GM19452 (cell line): ENCODE data around the gene DUSP16.
"Not testable (repeated sequence)": the region's sequence is repeated elsewhere in the genome, so short reads cannot be mapped to it uniquely, and the experiment has no call there.

Experiments
- ATAC-seq: cut with Tn5 transposase; IDR thresholded peaks from one replicate; pipeline ENCODE4 v1.9.1; 2021; ENCODE audit not compliant: unreplicated experiment

Gene DUSP16, protein sequence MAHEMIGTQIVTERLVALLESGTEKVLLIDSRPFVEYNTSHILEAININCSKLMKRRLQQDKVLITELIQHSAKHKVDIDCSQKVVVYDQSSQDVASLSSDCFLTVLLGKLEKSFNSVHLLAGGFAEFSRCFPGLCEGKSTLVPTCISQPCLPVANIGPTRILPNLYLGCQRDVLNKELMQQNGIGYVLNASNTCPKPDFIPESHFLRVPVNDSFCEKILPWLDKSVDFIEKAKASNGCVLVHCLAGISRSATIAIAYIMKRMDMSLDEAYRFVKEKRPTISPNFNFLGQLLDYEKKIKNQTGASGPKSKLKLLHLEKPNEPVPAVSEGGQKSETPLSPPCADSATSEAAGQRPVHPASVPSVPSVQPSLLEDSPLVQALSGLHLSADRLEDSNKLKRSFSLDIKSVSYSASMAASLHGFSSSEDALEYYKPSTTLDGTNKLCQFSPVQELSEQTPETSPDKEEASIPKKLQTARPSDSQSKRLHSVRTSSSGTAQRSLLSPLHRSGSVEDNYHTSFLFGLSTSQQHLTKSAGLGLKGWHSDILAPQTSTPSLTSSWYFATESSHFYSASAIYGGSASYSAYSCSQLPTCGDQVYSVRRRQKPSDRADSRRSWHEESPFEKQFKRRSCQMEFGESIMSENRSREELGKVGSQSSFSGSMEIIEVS

DNA sequence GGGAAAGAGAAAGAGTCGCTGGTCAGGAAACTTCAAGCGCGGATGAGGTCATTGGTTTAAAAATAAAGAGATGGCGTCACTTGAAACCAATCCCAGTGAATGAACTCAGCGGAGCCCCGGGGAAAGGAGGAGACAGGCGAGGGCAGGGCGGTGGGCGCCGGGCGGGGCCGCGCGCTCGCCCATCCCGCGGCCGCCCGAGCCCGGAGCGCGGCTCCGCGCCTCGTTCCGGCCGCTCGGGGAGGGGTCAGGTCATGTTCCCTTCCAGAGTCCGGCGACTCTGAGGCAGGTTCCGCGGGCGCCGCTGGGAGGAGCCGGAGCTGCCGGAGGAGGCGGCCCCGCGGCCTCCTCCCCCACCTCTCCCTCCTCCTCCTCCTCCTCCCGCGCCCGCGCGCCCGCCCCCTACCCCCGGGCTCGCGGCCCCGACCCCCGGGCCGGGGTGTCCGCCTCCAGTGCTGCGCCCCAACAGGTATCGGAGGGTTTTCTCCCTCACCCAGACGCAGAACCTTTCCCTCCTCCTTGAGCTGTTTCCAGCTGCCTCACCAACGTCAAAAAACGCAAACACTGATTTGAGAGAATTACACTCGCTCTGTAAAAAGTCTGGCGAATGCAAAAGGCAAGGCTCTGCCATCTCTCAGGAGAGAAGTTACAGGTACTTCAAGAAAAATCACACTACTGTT is at the start of gene DUSP16:
TSS of gene DUSP16 (minus strand) at position 279 of the 677 bp plus-strand sequence. CDS start 41,765 bp downstream, outside the sequence.
- peak; percentile 70 for ATAC-seq

DNA sequence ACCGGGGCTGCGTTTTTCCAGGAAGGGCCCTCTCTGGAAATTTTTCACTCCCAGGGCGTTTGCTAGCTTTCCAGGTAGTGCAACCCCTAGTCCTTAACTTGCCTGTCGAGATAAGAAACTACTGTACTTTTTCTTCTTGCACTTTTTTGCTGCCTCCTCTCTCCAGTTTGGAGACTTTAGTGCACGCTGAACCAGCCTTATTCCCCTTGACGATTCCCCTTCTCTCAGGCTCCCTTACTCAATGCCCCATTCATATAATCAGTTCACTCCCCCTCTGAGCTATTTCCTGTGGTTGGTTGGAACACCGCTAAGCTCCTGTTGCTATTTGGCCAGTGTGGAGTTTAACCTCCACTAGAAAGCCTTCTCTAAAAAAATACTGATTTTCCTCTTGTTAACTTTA is 49.7 kb upstream of the DUSP16 start:
- ATAC-seq: peak; percentile 8

GRCh38 chr12:12611512-12612306 is 49.0 kb upstream of the DUSP16 start, which contains the start of gene CREBL2:
Gene CREBL2 (plus strand): TSS chr12:12611876. CDS start chr12:12612173, 297 bp downstream.
- peak; percentile 78 for ATAC-seq

DNA sequence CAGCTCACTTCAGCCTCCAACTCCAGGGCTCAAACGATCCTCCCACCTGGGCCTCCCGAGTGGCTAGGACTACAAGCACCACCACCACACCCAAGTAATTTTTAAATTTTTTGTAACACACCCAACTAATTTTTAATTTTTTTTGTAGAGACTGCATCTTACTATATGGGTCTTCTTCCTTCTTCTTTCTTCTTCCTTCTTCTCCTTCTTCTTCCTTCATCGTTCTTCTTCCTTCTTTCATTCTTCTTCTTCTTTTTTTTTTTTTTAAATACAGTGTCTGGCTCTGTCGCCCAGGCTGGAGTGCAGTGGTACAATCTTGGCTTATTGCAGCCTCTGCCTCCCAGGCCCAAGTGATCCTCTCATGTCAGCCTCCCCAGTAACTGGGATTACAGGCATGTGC is 48.0 kb upstream of the DUSP16 start:
- no peak for ATAC-seq

DNA sequence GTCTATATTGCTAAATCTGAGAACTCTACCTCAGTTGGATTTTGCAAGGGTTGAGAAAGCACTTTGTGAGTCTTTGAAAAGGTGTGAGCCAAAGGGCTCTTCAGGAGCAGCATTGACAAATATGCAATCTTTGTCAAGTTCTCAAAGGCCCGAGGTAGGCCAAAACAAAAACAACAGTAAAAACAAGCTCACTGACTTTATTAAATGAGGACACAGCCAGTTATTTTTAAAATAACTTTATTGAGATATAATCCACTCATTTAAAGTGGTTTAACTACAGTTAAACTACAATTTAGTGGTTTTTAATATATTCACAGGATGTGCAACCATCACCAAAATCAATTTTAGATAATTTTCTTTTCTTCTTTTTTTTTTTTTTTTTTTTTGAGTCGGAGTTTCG is 47.0 kb upstream of the DUSP16 start:
- no peak for ATAC-seq

- ATAC-seq: no peak
Observed at GRCh38 chr12:12608557-12608957, 45.9 kb upstream of the DUSP16 start.

DNA sequence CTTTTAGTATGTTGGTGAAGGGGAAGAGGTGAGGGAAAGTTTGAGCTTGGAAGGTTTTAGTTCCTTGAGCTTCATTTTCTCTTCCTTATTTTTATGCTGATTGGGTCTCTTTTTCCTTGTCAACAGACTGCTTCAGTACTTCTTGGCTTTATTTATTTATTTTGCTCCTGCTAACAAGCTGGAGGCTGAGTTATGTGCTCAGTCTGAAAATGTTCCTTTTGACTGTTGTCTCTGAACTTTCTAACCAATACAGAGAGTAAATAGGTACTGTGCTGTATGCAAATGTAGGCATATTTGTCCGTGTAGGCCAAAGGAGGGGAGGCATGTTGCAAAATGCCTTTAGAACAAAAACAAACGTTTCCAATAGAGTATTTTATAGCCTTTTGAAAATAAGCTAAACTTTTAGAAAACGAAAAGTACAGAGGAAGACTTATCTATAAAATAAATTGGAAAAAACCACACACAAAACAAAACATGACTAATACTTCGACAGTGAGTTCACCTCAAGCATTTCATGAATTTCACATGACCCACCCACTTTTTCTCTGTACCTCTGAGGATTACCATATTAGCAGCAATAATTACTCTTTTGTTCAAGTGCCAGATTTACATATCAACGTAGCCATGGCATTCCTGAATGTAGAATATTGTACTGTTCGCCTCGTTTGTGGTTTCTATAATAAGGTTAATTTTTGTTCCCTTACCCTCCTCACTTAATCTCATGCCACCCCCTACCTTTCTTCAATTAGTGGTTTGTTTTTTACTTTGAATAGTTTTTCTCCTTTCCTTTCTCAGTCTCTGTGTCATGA is 44.3 kb upstream of the DUSP16 start:
- peak; percentile 38 for ATAC-seq

DNA sequence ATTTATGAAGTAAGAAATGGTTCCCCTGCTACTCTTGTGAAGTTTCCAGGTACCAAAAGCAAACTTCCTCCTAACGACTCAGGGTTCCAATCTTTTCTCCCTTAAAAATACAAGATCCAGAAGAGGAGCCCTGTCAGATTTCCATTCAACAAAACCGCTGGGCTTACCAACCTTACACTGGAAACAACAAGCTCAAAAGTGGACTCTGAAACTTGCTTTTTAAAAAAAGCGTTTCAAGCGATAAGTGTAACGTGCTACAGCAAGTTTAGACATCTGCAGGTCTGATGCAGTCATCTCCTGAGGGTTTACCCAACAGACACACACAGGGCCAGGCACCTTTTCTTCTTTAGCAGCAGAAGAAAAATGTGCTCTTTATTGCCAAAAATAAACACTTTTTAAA is 42.1 kb upstream of the DUSP16 start:
- no peak for ATAC-seq

DNA sequence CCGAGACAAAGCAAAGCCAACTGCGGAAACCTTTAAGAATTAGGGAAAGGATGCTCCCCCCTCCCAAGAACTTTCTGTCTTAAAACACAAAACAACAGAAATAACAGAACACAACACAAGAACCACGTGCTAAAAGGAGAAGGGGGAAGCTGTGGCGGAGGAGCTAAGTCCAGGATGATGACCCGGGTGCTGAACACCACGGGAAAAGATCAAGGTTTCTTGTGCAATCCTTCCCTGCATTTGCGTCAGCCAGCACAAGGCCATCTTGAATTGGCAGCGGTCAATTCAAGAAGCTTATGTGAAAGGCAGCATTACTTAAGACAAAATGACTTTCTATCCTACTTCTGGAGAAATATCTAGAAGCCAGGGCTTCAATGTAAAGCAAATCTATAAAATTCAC is 38.0 kb upstream of the DUSP16 start:
- ATAC-seq: no peak

- no peak for ATAC-seq
Observed at GRCh38 chr12:12599750-12600643, 37.3 kb upstream of the DUSP16 start.

DNA sequence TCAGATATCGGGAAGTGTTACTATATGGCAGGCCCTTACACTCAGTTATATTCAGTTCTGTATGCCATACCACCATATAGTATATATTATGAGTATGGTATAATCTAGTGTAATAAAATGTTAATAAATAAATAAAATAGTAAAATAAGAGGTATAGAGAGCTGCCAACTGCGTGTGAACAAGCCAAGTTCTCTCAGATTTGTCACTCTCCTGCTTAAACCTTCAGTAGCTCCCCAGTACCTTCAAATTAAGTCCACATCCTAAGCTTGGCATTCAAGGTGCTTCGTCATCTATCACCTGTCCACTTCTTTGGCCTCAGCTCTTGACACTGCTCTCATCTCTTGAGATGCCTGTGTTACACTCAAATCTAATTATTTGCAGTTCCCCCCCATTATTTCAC is 36.2 kb upstream of the DUSP16 start:
- ATAC-seq: no peak

DNA sequence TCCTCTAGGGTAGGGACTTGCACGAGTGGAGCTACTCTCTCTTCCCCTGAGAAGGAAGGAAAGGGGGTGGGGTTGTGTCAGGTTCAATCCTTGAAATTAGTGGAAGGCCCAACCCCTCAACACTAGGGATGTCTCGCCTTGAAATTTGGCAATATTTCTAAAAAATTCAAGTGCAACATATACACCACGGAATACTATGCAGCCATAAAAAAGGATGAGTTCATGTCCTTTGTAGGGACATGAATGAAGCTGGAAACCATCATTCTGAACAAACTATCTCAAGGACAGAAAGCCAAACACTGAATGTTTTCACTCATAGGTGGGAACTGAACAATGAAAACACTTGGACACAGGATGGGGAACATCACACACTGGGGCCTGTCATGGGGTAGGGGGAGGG is 33.9 kb upstream of the DUSP16 start:
- ATAC-seq: not testable (repeated sequence)

DNA sequence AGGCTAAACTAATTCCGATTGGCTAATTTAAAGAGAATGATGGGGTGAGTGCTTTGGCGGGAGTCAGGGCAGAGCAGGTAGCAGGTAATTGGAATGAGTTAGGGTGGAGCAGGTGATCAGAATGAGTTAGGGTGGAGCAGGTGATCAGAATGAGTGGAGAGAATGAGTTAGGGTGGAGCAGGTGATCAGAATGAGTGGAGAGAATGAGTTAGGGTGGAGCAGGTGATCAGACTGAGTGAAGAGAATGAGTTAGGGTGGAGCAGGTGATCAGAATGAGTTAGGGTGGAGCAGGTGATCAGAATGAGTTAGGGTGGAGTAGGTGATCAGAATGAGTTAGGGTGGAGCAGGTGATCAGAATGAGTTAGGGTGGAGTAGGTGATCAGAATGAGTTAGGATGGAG is 33.3 kb upstream of the DUSP16 start:
- ATAC-seq: not testable (repeated sequence)

DNA sequence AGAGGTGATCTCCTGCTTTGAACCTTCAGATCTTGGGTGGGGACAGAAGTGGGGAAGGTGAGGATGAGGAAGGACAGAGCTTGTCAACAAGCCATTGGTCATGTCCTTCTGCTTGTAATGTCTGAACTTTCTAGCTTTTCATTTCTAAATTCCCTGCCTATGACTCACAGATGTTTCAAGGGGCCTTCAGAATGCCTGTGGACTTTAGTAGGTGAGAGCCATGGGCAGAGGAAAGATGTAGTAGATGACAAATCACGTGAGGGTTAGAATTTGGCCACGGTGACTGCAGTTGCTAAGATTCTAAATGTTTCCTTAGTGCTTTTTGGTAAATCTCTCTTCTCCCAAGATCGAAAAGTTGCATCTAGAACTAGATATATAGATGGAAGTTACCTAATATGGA is 30.3 kb upstream of the DUSP16 start:
- no peak for ATAC-seq

GRCh38 chr12:12590961-12591360 is 28.3 kb upstream of the DUSP16 start:
- ATAC-seq: no peak

GRCh38 chr12:12588436-12588835 is 25.8 kb upstream of the DUSP16 start:
- not testable (repeated sequence) for ATAC-seq

DNA sequence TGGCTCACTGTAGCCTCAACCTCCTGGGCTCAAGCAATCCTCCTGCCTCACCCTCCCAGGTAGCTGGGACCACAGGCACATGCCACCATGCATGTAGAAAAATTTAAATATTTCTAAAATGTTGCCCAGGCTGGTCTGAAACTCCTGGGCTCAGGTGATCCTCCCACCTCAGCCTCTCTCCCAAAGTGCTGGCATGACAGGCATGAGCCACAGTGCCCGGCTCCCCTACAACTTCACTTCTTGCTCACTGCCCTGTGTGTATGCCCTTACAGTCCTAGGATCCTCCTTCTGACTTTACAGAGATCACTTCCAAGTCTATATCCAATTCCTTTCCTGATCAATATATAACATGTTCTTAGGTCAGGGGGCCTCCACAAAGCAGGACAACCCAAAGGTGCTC is 25.2 kb upstream of the DUSP16 start:
- no peak for ATAC-seq

GRCh38 chr12:12586879-12587675 is 24.4 kb upstream of the DUSP16 start:
- ATAC-seq: no peak
